LoVo (cell line): ENCODE results near the gene CNBP.
"Not testable (repeated sequence)": the region's sequence is repeated elsewhere in the genome, so short reads cannot be mapped to it uniquely, and the experiment has no call there.

Experiments used
- DNase-seq: peaks from one replicate; pipeline ENCODE4 v3.0.0-alpha.2; 2016; ENCODE audit warnings: low spot score

The CNBP gene

GRCh38 chr3:129184784-129185542 lies 1.3 kb upstream of the CNBP start:
- not testable (repeated sequence) for DNase-seq

DNA sequence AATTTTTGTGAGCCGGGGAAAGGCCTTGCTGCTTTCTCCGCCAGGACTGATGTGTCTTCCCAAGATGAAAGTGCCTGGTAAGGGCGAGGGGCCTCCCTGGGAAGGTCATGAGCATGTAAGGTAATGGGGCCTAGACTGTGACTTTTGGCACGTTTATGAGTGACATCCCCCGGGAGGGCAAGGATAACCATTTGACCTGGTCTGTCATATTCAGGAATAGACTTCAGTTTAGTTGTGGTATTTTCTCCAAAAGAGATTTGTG lies 631 bp upstream of the CNBP start:
- DNase-seq: peak; percentile 29

DNA sequence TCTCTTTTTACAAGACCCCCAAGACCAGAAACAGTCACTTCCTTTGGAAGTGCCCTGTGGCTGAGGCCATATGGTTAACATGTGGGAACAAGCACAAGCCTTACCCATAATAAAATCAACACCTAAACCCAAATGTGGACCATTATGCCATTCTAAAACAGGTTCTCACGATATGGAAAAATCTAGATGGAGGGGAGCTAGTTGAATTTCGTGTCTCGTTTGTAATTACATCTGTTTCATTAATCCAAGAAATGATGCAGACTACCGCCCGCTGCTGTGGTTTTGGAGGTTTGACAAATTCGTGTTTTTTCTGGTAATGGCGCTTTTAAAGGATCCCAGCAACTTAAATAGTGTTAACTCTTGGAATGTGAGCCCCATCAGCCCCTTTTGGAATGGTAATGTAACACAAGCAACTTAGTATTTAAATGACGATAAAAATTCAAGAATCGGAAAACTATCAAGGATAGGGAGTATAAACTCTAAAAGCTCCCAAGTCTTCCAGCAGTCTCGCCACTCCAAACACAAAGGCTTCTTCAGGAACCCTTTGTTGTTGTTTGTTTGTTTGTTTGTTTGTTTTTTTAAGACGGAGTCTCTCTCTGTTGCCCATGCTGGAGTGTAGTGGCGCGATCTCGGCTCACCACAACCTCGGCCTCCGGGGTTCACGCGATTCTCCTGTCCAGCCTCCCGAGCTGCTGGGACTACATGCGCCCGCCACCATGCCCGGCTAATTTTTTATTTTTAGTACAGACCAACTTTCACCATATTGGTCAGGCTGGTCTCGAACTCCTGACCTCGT lies 1.1 kb downstream of the CNBP start:
- no peak for DNase-seq

DNA sequence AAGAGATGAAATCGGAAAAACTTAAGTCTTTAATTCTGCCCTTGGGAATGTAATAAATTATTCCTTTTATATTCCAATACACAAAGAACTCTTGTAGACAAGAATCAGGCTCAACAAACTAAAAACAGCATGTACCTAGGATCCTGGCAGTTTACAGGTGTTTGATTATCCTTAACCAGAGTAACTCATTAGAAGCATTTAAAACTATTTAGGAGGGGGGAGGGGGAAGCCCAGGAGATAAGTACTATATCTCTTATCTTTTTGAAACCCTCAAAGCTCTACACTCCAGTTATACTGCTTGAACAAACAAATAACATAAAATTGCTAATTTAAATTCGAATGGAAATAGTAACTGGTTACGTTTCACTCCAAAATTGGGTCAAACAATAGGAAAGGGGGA lies 1.9 kb downstream of the CNBP start:
- peak; percentile 4 for DNase-seq

DNA sequence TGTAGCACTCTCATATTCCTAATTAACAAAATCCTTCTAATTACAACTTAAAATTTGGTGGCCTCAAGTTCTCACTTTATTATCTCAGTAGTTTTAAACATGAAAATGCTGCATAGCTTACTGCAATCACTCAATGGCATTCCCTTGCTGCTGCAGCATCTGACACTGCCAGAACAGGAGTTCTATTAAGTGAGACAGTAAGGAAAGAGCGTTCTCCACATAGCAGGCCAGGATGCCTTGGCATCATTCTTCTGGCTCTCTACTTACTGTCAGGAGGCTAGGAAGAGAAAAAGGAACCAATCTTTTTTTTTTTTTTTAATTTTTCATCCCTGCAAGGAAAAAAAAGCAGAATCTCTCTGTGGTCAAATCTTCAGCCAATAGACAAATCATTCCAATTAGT lies 3.2 kb downstream of the CNBP start:
- DNase-seq: no peak

GRCh38 chr3:129176051-129176450 lies 7.6 kb downstream of the CNBP start:
- DNase-seq: no peak

- no peak for DNase-seq
Observed at GRCh38 chr3:129173725-129174124, 10.0 kb downstream of the CNBP start.

- DNase-seq: no peak
Observed at GRCh38 chr3:129173206-129173605, 10.5 kb downstream of the CNBP start.

DNA sequence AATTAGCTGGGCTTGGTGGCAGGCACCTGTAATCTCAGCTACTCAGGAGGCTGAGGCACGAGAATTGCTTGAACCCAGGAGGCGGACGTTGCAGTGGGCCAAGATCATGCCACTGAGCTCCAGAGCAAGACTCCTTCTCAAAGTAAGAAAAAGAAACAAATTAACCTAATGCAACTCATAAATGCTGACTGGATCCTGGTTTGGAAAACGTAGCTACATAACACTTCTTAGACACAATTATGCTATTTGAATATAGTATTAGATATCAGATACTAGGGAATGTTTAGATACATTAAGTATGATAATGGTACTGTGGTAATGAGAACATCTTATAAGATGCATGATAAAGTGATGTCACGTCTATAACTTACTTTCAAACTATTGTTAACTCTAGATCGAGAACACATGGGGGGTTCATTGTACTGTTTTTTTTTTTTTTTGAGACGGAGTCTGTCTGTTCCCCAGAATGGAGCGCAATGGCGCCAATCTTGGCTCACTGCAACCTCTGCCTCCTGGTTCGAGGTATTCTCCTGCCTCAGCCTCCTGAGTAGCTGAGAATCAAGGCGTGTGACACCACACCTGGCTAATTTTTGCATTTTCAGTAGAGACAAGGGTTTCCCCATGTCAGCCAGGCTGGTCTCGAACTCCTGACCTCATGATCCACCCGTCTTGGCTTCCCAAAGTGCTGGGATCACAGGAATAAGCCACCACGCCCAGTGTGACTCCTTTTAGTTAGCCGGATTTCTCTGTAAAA lies 16.9 kb downstream of the CNBP start:
- no peak for DNase-seq

GRCh38 chr3:129165594-129165993 lies 18.1 kb downstream of the CNBP start:
- DNase-seq: not testable (repeated sequence)

- DNase-seq: no peak
Observed at GRCh38 chr3:129164500-129164899, 19.2 kb downstream of the CNBP start.

DNA sequence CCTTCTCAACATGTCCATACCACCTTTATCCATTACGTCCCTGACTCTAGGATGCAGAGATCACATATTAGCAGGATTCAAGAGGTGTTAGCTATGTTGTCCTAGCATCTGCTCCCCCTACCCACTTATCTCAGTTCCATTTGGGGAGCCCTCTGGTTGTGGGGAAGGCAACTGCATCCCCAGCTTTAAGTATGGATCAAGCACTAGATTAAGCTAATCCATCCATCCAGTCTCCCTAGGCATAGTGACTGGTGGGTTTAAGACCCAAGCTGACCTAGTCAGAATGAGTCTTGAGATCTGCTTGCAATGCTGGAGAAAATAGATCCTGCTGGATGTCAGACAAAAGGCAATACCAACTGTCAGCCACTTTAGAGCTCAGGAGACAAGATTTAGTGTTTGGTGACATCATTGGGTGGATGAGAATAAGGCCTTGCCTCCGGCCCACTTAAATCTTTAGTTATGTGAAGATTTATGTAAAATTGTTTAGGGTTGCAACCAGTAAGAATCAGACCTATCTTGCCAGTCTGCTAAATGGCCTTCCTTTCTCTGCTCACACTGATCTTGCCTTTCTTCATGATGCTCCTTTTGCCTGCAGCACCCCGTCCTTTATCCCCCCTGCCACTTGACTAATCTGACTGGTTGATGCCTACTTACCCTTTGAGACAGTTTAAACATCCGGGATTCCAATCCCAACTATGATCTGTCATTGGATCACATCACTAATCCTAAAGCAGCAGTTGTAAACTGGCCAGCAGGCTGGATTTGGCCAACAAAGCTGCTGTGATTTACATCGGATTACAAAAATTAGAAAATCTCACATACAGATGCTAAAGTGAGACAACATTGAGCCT lies 20.7 kb downstream of the CNBP start:
- DNase-seq: peak; percentile 7

- DNase-seq: peak; percentile 37
Observed at GRCh38 chr3:129161860-129162271, 21.8 kb downstream of the CNBP start.

GRCh38 chr3:129160891-129161859 lies 22.5 kb downstream of the CNBP start, which contains the start of gene ISY1:
Gene ISY1, minus strand, starts transcription at chr3:129161063. Its CDS starts 88 bp downstream, at chr3:129160975.
- DNase-seq: peak; percentile 96

GRCh38 chr3:129144786-129145185 lies 38.9 kb downstream of the CNBP start:
- no peak for DNase-seq

DNA sequence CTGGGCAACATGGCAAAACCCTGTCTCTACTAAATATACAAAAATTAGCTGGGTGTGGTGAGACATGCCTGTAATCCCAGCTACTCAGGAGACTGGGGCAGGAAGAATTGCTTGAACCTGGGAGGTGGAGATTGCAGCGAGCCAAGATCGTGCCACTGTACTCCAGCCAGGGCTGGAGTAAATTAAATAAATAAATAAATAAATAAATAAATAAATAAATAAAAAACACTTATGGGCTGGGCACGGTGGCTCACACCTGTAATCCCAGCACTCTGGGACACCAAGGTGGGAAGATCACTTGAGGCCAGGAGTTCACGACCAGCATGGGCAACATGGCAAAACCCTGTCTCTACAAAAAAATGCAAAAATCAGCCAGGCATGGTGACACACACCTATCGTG lies 42.7 kb downstream of the CNBP start:
- DNase-seq: not testable (repeated sequence)

DNA sequence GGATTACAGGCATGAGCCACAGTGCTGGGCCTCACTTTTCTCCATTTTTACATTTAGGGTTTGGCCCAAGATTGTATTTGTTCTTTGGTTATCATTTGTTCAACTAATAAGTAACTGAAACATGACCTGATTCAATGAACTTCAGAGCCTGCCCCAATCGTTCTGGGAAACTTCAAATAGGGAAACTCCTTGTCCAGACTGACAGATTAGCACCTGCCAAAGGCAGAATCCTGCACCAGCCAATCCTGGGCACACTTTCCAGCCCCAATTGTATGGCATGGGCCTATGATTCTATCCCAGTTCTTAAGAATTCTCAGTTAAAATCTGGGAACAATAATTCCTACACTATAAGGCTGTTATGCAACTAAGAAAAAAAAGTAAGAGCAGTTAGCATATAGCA lies 43.8 kb downstream of the CNBP start:
- DNase-seq: no peak

- not testable (repeated sequence) for DNase-seq
Observed at GRCh38 chr3:129136275-129136674, 47.4 kb downstream of the CNBP start.

- DNase-seq: no peak
Observed at GRCh38 chr3:129132097-129132866, 51.4 kb downstream of the CNBP start.
